H9 (cell line): ENCODE results near the gene ITGA8. TPM values are rescaled to one million over a fixed set of nuclear protein-coding genes. Genes with fewer than 3 reads are reported as not detected.

Experiments
- DNase-seq: peaks from one replicate; pipeline ENCODE4 v3.0.0-alpha.2; 2017
- H2AFZ ChIP-seq: one replicate; pipeline ENCODE4 v1.6.1; 2013; ENCODE audit warnings: mild to moderate bottlenecking, low read length, control low read depth, moderate library complexity
- H2AK5ac ChIP-seq: 2 replicates; pipeline ENCODE4 v1.6.1; 2013; ENCODE audit warnings: low read length, control low read depth, mixed read lengths; ENCODE audit not compliant: insufficient read length
- H2BK120ac ChIP-seq: one replicate; pipeline ENCODE4 v1.6.1; 2013; ENCODE audit warnings: low read depth, mild to moderate bottlenecking, low read length, control low read depth, inconsistent platforms; ENCODE audit not compliant: poor library complexity, severe bottlenecking
- H2BK12ac ChIP-seq: 2 replicates; pipeline ENCODE4 v1.6.1; 2013; ENCODE audit warnings: low read length, control low read depth, mixed read lengths, low read depth; ENCODE audit not compliant: insufficient read length
- H2BK15ac ChIP-seq: 2 replicates; pipeline ENCODE4 v1.6.1; 2013; ENCODE audit warnings: low read depth, low read length, control low read depth
- H2BK20ac ChIP-seq: one replicate; pipeline ENCODE4 v1.6.1; 2013; ENCODE audit warnings: low read depth, mild to moderate bottlenecking, low read length, control low read depth, inconsistent platforms; ENCODE audit not compliant: poor library complexity, severe bottlenecking
- H2BK5ac ChIP-seq: 2 replicates; pipeline ENCODE4 v1.6.1; 2013; ENCODE audit warnings: low read length, control low read depth, mixed read lengths; ENCODE audit not compliant: insufficient read length
- H3K14ac ChIP-seq: 2 replicates; pipeline ENCODE4 v1.6.1; 2013; ENCODE audit warnings: low read length, control low read depth; ENCODE audit not compliant: insufficient read depth
- H3K18ac ChIP-seq: 2 replicates; pipeline ENCODE4 v1.6.1; 2013; ENCODE audit warnings: low read depth, mild to moderate bottlenecking, mixed read lengths, low read length, control low read depth; ENCODE audit not compliant: insufficient read length
- H3K23ac ChIP-seq: 2 replicates; pipeline ENCODE4 v1.6.1; 2013; ENCODE audit warnings: low read length, control low read depth, mixed read lengths, low read depth; ENCODE audit not compliant: insufficient read length
- H3K23me2 ChIP-seq: 2 replicates; pipeline ENCODE4 v1.6.1; 2013; ENCODE audit warnings: low read depth, mild to moderate bottlenecking, mixed read lengths, low read length, control low read depth; ENCODE audit not compliant: insufficient read length, poor library complexity, severe bottlenecking
- H3K27ac ChIP-seq: 2 replicates; pipeline ENCODE4 v1.5.1; 2013; ENCODE audit warnings: low read length, control low read depth, mixed read lengths, low read depth; ENCODE audit not compliant: insufficient read length
- H3K27me3 ChIP-seq: 2 replicates; pipeline ENCODE4 v1.6.1; 2013; ENCODE audit warnings: low read length, control low read depth, inconsistent platforms; ENCODE audit not compliant: insufficient read depth
- H3K4ac ChIP-seq: 2 replicates; pipeline ENCODE4 v1.6.1; 2013; ENCODE audit warnings: low read depth, mild to moderate bottlenecking, control low read depth, inconsistent platforms, low read length, moderate library complexity
- H3K4me1 ChIP-seq: 2 replicates; pipeline ENCODE4 v1.6.1; 2013; ENCODE audit warnings: low read length, control low read depth, inconsistent platforms; ENCODE audit not compliant: insufficient read depth
- H3K4me2 ChIP-seq: 2 replicates; pipeline ENCODE4 v1.6.1; 2013; ENCODE audit warnings: low read length, control low read depth, mixed read lengths; ENCODE audit not compliant: insufficient read length, insufficient read depth
- H3K56ac ChIP-seq: 2 replicates; pipeline ENCODE4 v1.6.1; 2013; ENCODE audit warnings: low read depth, mild to moderate bottlenecking, mixed read lengths, low read length, control low read depth; ENCODE audit not compliant: insufficient read length
- H3K79me1 ChIP-seq: 2 replicates; pipeline ENCODE4 v1.6.1; 2013; ENCODE audit warnings: low read depth, mild to moderate bottlenecking, moderate library complexity, low read length, control low read depth, inconsistent platforms; ENCODE audit not compliant: insufficient read depth, poor library complexity, severe bottlenecking
- H3K79me2 ChIP-seq: 2 replicates; pipeline ENCODE4 v1.6.1; 2013; ENCODE audit warnings: low read length, control low read depth, inconsistent platforms; ENCODE audit not compliant: insufficient read depth
- H3K9ac ChIP-seq: 2 replicates; pipeline ENCODE4 v1.6.1; 2013; ENCODE audit warnings: low read length, control low read depth, mixed read lengths; ENCODE audit not compliant: insufficient read length; ENCODE audit errors: extremely low read depth
- H3K9me3 ChIP-seq: one replicate; pipeline ENCODE4 v1.6.1; 2013; ENCODE audit warnings: low read depth, low read length, inconsistent platforms; ENCODE audit not compliant: control insufficient read depth
- H3T11ph ChIP-seq: one replicate; pipeline ENCODE4 v1.6.1; 2013; ENCODE audit warnings: mild to moderate bottlenecking, low read length, control low read depth, inconsistent platforms
- H4K20me1 ChIP-seq: one replicate; pipeline ENCODE4 v1.6.1; 2013; ENCODE audit not compliant: control insufficient read depth, insufficient read length, insufficient read depth
- H4K5ac ChIP-seq: 2 replicates; pipeline ENCODE4 v1.6.1; 2013; ENCODE audit warnings: low read depth, mild to moderate bottlenecking, mixed read lengths, low read length, control low read depth; ENCODE audit not compliant: insufficient read length
- H4K8ac ChIP-seq: replicated peaks from 2 replicates; pipeline ENCODE4 v1.6.1; 2013; ENCODE audit warnings: low read length, control low read depth, mixed read lengths, low read depth; ENCODE audit not compliant: insufficient read length
- H4K91ac ChIP-seq: 2 replicates; pipeline ENCODE4 v1.6.1; 2013; ENCODE audit warnings: low read depth, mild to moderate bottlenecking, moderate library complexity, mixed read lengths, low read length, control low read depth; ENCODE audit not compliant: insufficient read length
- H3K27ac Mint-ChIP-seq, 3 experiments: 2 replicates in 2 of 3; 3 replicates in 1 of 3; pipeline ENCODE4 v1.8.0; 2020 to 2021; ENCODE audit warnings: mixed read lengths in 3 of 3, mild to moderate bottlenecking in 1 of 3, moderate library complexity in 1 of 3
- H3K27me3 Mint-ChIP-seq: 2 replicates; pipeline ENCODE4 v1.8.0; 2021; ENCODE audit warnings: low read depth, mild to moderate bottlenecking, moderate library complexity, mixed read lengths
- H3K36me3 Mint-ChIP-seq, 3 experiments: 2 replicates in 2 of 3; 3 replicates in 1 of 3; pipeline ENCODE4 v1.8.0; 2020 to 2021; ENCODE audit warnings: low read depth in 3 of 3, mixed read lengths in 3 of 3; ENCODE audit not compliant: insufficient read depth in 1 of 3
- H3K4me1 Mint-ChIP-seq, 2 experiments: 2 replicates each; pipeline ENCODE4 v1.8.0; 2020; ENCODE audit warnings: mixed read lengths in 2 of 2
- H3K4me3 Mint-ChIP-seq, 2 experiments: 2 replicates in 1 of 2; 3 replicates in 1 of 2; pipeline ENCODE4 v1.8.0; 2020 to 2021; ENCODE audit warnings: mild to moderate bottlenecking in 2 of 2, mixed read lengths in 2 of 2, moderate library complexity in 1 of 2
- H3K9me3 Mint-ChIP-seq, 2 experiments: 2 replicates in 1 of 2; 3 replicates in 1 of 2; pipeline ENCODE4 v1.8.0; 2020; ENCODE audit warnings: mild to moderate bottlenecking in 2 of 2, mixed read lengths in 2 of 2, moderate library complexity in 1 of 2
- CTCF ChIP-seq: fragments of 200-600 bp; sonication (generic); conservative IDR thresholded peaks from 3 replicates; pipeline ENCODE4 v1.8.0; 2021; ENCODE audit warnings: antibody characterized with exemption, mild to moderate bottlenecking
- WGBS: extraction: QIAGEN DNeasy Blood & Tissue Kit; methylation state at CpG from one replicate; pipeline ENCODE4 v1.1.7; 2013; ENCODE audit warnings: missing lambda C conversion rate, low lambda C conversion rate, mixed read lengths; ENCODE audit not compliant: insufficient read length; ENCODE audit errors: extremely low coverage; 5-methylcytosine and 5-hydroxymethylcytosine counted together
- total RNA-seq: library from RNA; stranded (reverse); gene quantifications from 2 replicates; pipeline ENCODE4 v1.2.1, GENCODE V29; 2021

The ITGA8 gene
- total RNA-seq, 1 experiment from 2014 or later, result not detected

DNA sequence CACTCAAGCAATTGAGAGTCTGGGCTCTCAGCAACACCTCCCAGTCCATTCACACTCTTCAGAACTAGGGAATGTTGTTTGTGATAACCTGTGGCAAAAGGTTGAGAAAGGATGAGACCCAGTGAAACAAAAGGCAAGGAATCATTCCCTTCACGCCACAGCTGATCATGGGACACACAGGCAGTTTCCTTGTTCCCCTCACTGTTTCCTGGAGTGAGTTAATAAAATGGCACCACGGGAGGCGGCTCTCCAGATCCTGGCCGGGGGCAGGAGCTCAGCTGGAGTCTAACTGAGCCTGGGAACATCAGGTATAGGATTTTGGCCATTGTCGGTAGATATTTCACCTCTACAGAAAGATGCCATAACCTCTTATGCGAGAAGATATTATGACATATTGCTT lies 241.3 kb downstream of the ITGA8 start:
- H3K27ac Mint-ChIP-seq, result no peak overlapping the region
- H3K9me3 ChIP-seq, result no peaks in the 10 kb centered on the region
- H2BK5ac ChIP-seq, result no peak overlapping the region
- H3K4me3 Mint-ChIP-seq, result no peak overlapping the region
- H4K91ac ChIP-seq, result no peak overlapping the region
- H3K9ac ChIP-seq, result no peak overlapping the region
- no peak overlapping the region for H3K4ac ChIP-seq
- H2BK120ac ChIP-seq, result no peak overlapping the region
- peaks cover 3 to 9% of the 10 kb centered on the region in 2 experiments; a peak in 4 of 5 replicates for H3K9me3 Mint-ChIP-seq
- no peak overlapping the region for H4K5ac ChIP-seq
- peak; percentile 36 for DNase-seq
- H3K4me1 Mint-ChIP-seq, result peaks cover 27 to 31% of the 10 kb centered on the region in 2 experiments
- H3K23me2 ChIP-seq, result no peaks in the 10 kb centered on the region
- H4K20me1 ChIP-seq, result no peaks in the 10 kb centered on the region
- peaks cover 99% of the 10 kb centered on the region for H3K27me3 Mint-ChIP-seq
- no peak overlapping the region for H3T11ph ChIP-seq
- H3K36me3 Mint-ChIP-seq, result peaks cover 0 to 5% (median 0%) of the 10 kb centered on the region in 3 experiments; a peak in 1 of 7 replicates
- no peak overlapping the region for H4K8ac ChIP-seq
- no peaks in the 10 kb centered on the region for H3K79me2 ChIP-seq
- peaks cover 39% of the 10 kb centered on the region for H3K27me3 ChIP-seq
- no peaks in the 10 kb centered on the region; the same call in 1 of the 2 replicates for H3K4me1 ChIP-seq
- no peaks in the 10 kb centered on the region for H3K79me1 ChIP-seq
- TF ChIP-seq CTCF, result no peak
- H2BK15ac ChIP-seq, result no peak overlapping the region
- WGBS, result no CpG with 5 or more reads among the region's 6 CpGs
- H3K14ac ChIP-seq, result no peak overlapping the region
- no peak overlapping the region for H3K23ac ChIP-seq
- no peak overlapping the region for H2AK5ac ChIP-seq
- H3K27ac ChIP-seq, result no peak overlapping the region
- H2AFZ ChIP-seq, result no peak overlapping the region
- no peak overlapping the region for H3K18ac ChIP-seq
- H3K4me2 ChIP-seq, result peak overlapping the region; percentile 3
- no peak overlapping the region for H2BK20ac ChIP-seq
- no peak overlapping the region for H3K56ac ChIP-seq
- no peak overlapping the region for H2BK12ac ChIP-seq
